ENCODE data around the gene SGO2. TPM values are rescaled to one million over a fixed set of nuclear protein-coding genes. Genes with fewer than 3 reads are reported as not detected.

The SGO2 gene
- total and polyA plus RNA-seq, 2 of the 13 experiments (the other 11 are each of a cell fraction or from before 2014, with no cell fraction given), result 5.1 to 16.2 TPM

GRCh38 chr2:200525882-200526651 lies at the start of gene SGO2 (continued):
- TF ChIP-seq, protein P1, sequence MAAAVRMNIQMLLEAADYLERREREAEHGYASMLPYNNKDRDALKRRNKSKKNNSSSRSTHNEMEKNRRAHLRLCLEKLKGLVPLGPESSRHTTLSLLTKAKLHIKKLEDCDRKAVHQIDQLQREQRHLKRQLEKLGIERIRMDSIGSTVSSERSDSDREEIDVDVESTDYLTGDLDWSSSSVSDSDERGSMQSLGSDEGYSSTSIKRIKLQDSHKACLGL (CRISPR knock-in tag; IDR thresholded peaks at IDR 0.05), result peak; percentile 41
- peak; percentile 95 for TF ChIP-seq CCDC6 (CRISPR knock-in tag; IDR thresholded peaks at IDR 0.05)
- TF ChIP-seq DR1 (CRISPR knock-in tag; IDR thresholded peaks at IDR 0.05), result peak; percentile 77; the same call in 1 of the 2 replicates
- TF ChIP-seq MIXL1 (CRISPR knock-in tag; IDR thresholded peaks at IDR 0.05), result peak; percentile 66; the same call in 1 of the 2 replicates
- TF ChIP-seq ASH2L (IDR thresholded peaks at IDR 0.05; ENCODE audit: insufficient read length, low read depth, low read length), result peak; percentile 95
- peak; percentile 97 for TF ChIP-seq ZNF350 (CRISPR knock-in tag; IDR thresholded peaks at IDR 0.05; ENCODE audit: borderline replicate concordance, low read depth)
- peak; percentile 94 for TF ChIP-seq TARDBP (CRISPR knock-in tag; IDR thresholded peaks at IDR 0.05)
- no peak; the same call in 1 of the 2 replicates for TF ChIP-seq ZSCAN29 (CRISPR knock-in tag; conservative IDR thresholded peaks at IDR 0.05)
- peak; percentile 87; the same call in 1 of the 2 replicates for TF ChIP-seq HMGXB3 (CRISPR knock-in tag; IDR thresholded peaks at IDR 0.05; ENCODE audit: borderline replicate concordance)
- no peak for TF ChIP-seq ZBTB43 (CRISPR knock-in tag; conservative IDR thresholded peaks at IDR 0.05)
- TF ChIP-seq GFI1 (CRISPR knock-in tag; IDR thresholded peaks at IDR 0.05; ENCODE audit: borderline replicate concordance), result peak; percentile 67; the same call in 1 of the 2 replicates
- TF ChIP-seq ZNF253 (CRISPR knock-in tag; IDR thresholded peaks at IDR 0.05; ENCODE audit: borderline replicate concordance), result 0 out of 2 replicates have a peak, but pooled peaks have one; percentile 61
- TF ChIP-seq ZNF441 (CRISPR knock-in tag; IDR thresholded peaks at IDR 0.05; ENCODE audit: borderline replicate concordance), result no peak
- TF ChIP-seq HES4 (CRISPR knock-in tag; IDR thresholded peaks at IDR 0.05; ENCODE audit: borderline replicate concordance), result no peak
- TF ChIP-seq, protein P2, sequence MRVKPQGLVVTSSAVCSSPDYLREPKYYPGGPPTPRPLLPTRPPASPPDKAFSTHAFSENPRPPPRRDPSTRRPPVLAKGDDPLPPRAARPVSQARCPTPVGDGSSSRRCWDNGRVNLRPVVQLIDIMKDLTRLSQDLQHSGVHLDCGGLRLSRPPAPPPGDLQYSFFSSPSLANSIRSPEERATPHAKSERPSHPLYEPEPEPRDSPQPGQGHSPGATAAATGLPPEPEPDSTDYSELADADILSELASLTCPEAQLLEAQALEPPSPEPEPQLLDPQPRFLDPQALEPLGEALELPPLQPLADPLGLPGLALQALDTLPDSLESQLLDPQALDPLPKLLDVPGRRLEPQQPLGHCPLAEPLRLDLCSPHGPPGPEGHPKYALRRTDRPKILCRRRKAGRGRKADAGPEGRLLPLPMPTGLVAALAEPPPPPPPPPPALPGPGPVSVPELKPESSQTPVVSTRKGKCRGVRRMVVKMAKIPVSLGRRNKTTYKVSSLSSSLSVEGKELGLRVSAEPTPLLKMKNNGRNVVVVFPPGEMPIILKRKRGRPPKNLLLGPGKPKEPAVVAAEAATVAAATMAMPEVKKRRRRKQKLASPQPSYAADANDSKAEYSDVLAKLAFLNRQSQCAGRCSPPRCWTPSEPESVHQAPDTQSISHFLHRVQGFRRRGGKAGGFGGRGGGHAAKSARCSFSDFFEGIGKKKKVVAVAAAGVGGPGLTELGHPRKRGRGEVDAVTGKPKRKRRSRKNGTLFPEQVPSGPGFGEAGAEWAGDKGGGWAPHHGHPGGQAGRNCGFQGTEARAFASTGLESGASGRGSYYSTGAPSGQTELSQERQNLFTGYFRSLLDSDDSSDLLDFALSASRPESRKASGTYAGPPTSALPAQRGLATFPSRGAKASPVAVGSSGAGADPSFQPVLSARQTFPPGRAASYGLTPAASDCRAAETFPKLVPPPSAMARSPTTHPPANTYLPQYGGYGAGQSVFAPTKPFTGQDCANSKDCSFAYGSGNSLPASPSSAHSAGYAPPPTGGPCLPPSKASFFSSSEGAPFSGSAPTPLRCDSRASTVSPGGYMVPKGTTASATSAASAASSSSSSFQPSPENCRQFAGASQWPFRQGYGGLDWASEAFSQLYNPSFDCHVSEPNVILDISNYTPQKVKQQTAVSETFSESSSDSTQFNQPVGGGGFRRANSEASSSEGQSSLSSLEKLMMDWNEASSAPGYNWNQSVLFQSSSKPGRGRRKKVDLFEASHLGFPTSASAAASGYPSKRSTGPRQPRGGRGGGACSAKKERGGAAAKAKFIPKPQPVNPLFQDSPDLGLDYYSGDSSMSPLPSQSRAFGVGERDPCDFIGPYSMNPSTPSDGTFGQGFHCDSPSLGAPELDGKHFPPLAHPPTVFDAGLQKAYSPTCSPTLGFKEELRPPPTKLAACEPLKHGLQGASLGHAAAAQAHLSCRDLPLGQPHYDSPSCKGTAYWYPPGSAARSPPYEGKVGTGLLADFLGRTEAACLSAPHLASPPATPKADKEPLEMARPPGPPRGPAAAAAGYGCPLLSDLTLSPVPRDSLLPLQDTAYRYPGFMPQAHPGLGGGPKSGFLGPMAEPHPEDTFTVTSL (CRISPR knock-in tag; IDR thresholded peaks at IDR 0.05; ENCODE audit: borderline replicate concordance), result no peak
- peak; percentile 73; the same call in 1 of the 2 replicates for TF ChIP-seq CREM (IDR thresholded peaks at IDR 0.05)
- TF ChIP-seq CREM (CRISPR knock-in tag; IDR thresholded peaks at IDR 0.05), result no peak

Measured in HepG2 (cell line).